Astrocyte of the cerebellum (primary cell): ENCODE results near the gene SFSWAP.

ENCODE experiments used
- DNase-seq: peaks from one replicate; pipeline ENCODE4 v3.0.0-alpha.2; 2011; ENCODE audit warnings: low read depth
- H3K4me3 ChIP-seq: 2 replicates; pipeline ENCODE4 v1.5.1; 2011; ENCODE audit warnings: mild to moderate bottlenecking, low read depth, low read length, moderate library complexity
- CTCF ChIP-seq: IDR thresholded peaks from 2 replicates; pipeline ENCODE4 v1.5.1; 2012; ENCODE audit warnings: low read length, low read depth, moderate library complexity, mild to moderate bottlenecking; ENCODE audit errors: missing control alignments
- in situ Hi-C: cut with HindIII; loops from 2 replicates; pipeline ENCODE4 v1.10.0; 2017; ENCODE audit warnings: low sequenced_read_pairs

SFSWAP gene

GRCh38 chr12:131789638-131790037 is 78.7 kb downstream of the SFSWAP start:
- in situ Hi-C loops: no loop called here
- DNase-seq: no peak
- TF ChIP-seq CTCF: no peak
- H3K4me3 ChIP-seq: no peak overlapping the region

- no peak for DNase-seq
Measured at GRCh38 chr12:131793243-131794022, 82.5 kb downstream of the SFSWAP start.

GRCh38 chr12:131794061-131794460 is 83.2 kb downstream of the SFSWAP start:
- TF ChIP-seq CTCF: no peak
- in situ Hi-C loops: no loop called here
- DNase-seq: no peak
- no peak overlapping the region for H3K4me3 ChIP-seq

More at GRCh38 chr12:131793243-131794022, 82.5 kb downstream of the SFSWAP start:
- no peak for TF ChIP-seq CTCF
- in situ Hi-C loops: no loop called here
- no peak overlapping the region for H3K4me3 ChIP-seq

GRCh38 chr12:131794573-131794972 is 83.7 kb downstream of the SFSWAP start:
- TF ChIP-seq CTCF: no peak
- in situ Hi-C loops: no loop called here
- DNase-seq: no peak

GRCh38 chr12:131795064-131795463 is 84.2 kb downstream of the SFSWAP start:
- no peak for TF ChIP-seq CTCF
- in situ Hi-C loops: no loop called here
- DNase-seq: no peak
- no peak overlapping the region for H3K4me3 ChIP-seq

More at GRCh38 chr12:131794573-131794972, 83.7 kb downstream of the SFSWAP start:
- H3K4me3 ChIP-seq: no peak overlapping the region

GRCh38 chr12:131795690-131796410 is 85.0 kb downstream of the SFSWAP start:
- in situ Hi-C loops: no loop called here

More at GRCh38 chr12:131795690-131796410, 85.0 kb downstream of the SFSWAP start:
- no peak overlapping the region for H3K4me3 ChIP-seq
- DNase-seq: no peak
- TF ChIP-seq CTCF: no peak
